Transverse colon (tissue), 4 donors: Measurements from ENCODE around the gene MADD. TPM values are rescaled to one million over a fixed set of nuclear protein-coding genes. Genes with fewer than 3 reads are reported as not detected.

ENCODE experiments used
- DNase-seq: peaks from one replicate; pipeline ENCODE4 v3.0.0-alpha.2; 2019
- H3K27ac ChIP-seq, 4 donors: fragments of 200-600 bp; sonication (generic); 2 replicates each; pipeline ENCODE4 v1.5.1; 2016 to 2018; ENCODE audit warnings: inconsistent platforms in 4 of 4
- H3K27me3 ChIP-seq: fragments of 200-600 bp; sonication (generic); 2 replicates; pipeline ENCODE4 v1.5.1; 2017; ENCODE audit warnings: inconsistent platforms
- H3K36me3 ChIP-seq, 4 donors: fragments of 200-600 bp; sonication (generic); 2 replicates each; pipeline ENCODE4 v1.5.1; 2017 to 2019; ENCODE audit warnings: inconsistent platforms in 4 of 4
- H3K4me1 ChIP-seq, 4 donors: fragments of 200-600 bp; sonication (generic); 2 replicates each; pipeline ENCODE4 v1.5.1; 2017 to 2020; ENCODE audit warnings: inconsistent platforms in 4 of 4
- H3K4me3 ChIP-seq, 4 donors: fragments of 200-600 bp; sonication (generic); 1 replicate in 1 of 4; 2 replicates in 3 of 4; pipeline versions ENCODE4 v1.5.1 to v1.6.1; 2017 to 2019; ENCODE audit warnings: inconsistent platforms in 4 of 4
- H3K9me3 ChIP-seq, 2 donors: fragments of 200-600 bp; sonication (generic); 2 replicates each; pipeline ENCODE4 v1.5.1; 2017 to 2019; ENCODE audit warnings: inconsistent platforms in 2 of 2
- EP300 ChIP-seq: sonication (generic); formaldehyde crosslinking; IDR thresholded peaks from one replicate; pipeline ENCODE4 v1.6.1; 2017; ENCODE audit warnings: antibody characterized with exemption, low read depth
- POLR2A ChIP-seq: fragments of 450-650 bp; IDR thresholded peaks from one replicate; pipeline ENCODE4 v1.6.1; 2016; ENCODE audit warnings: antibody characterized with exemption, mild to moderate bottlenecking, moderate library complexity
- POLR2AphosphoS5 ChIP-seq, 3 donors: sonication (generic); formaldehyde crosslinking; IDR thresholded peaks; one replicate each; pipeline ENCODE4 v1.6.1; 2016; ENCODE audit warnings: antibody characterized with exemption in 3 of 3
- WGBS, 2 donors: methylation state at CpG; one replicate each; pipeline ENCODE4 v1.1.5; 2018; ENCODE audit warnings: low coverage in 1 of 2; 5-methylcytosine and 5-hydroxymethylcytosine counted together
- in situ Hi-C, 4 donors: fragments of 200-750 bp; cut with MboI; loops; one replicate each; pipeline versions ENCODE4 v1.15.0 to v1.15.1; 2017; ENCODE audit warnings: low sequenced_read_pairs in 3 of 4, low pct_ligation_motif_present in 1 of 4, low pct_unique_long_range_greater_than_20kb in 1 of 4
- intact Hi-C: fragments of 100-400 bp; cut with DNase I; formaldehyde crosslinking; loops from one replicate; pipeline ENCODE4 v1.15.1; 2023; ENCODE audit warnings: low total_unique reads
- total RNA-seq, 4 donors: library from RNA; depleted of rRNA; stranded (reverse); fragments of >200 nt; gene quantifications; one replicate each; pipeline ENCODE4 v1.1.0, GENCODE V29; 2016
- TF ChIP-seq, protein P1 (sequence below), 5 experiments: fragments of 200-600 bp in 3 of 5; fragments of 450-650 bp in 2 of 5; sonication (generic) in 3 of 5; IDR thresholded peaks; 1 replicate in 2 of 5; 2 replicates in 3 of 5; pipeline ENCODE4 v1.5.1; 2016 to 2017; ENCODE audit warnings: antibody characterized with exemption in 5 of 5, inconsistent platforms in 3 of 5, mild to moderate bottlenecking in 2 of 5, moderate library complexity in 1 of 5

Gene MADD
- total RNA-seq, 4 donors from 2014 or later: 64.3 to 285 (median 71.8) TPM

DNA sequence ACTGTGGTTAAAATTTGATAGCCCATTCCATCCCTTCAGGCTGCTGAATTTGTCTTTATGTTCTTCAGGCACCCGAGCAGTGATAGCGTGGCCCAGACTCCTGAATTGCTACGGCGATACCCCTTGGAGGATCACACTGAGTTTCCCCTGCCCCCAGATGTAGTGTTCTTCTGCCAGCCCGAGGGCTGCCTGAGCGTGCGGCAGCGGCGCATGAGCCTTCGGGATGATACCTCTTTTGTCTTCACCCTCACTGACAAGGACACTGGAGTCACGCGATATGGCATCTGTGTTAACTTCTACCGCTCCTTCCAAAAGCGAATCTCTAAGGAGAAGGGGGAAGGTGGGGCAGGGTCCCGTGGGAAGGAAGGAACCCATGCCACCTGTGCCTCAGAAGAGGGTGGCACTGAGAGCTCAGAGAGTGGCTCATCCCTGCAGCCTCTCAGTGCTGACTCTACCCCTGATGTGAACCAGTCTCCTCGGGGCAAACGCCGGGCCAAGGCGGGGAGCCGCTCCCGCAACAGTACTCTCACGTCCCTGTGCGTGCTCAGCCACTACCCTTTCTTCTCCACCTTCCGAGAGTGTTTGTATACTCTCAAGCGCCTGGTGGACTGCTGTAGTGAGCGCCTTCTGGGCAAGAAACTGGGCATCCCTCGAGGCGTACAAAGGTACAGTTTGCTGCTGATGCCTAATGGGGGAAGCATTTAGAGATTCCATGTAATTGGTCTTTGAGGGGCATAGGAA, 4.7 kb downstream of the MADD start:
- H3K9me3 ChIP-seq: no peaks in the 10 kb centered on the region
- H3K36me3 ChIP-seq: peaks cover 0 to 53% (median 27%) of the 10 kb centered on the region in 4 donors
- H3K27me3 ChIP-seq: no peaks in the 10 kb centered on the region
- WGBS, 2 donors: 97% methylated on average over 28 of the region's 28 CpGs; no CpG with 5 or more reads in 1 of the 2 donors
- in situ Hi-C loops: loop anchor here in 1 of 4 donors (25.0 kb wide), 1 partner anchor 463 kb away; no protein-coding TSS in a partner anchor
- no peak for DNase-seq
- TF ChIP-seq POLR2AphosphoS5 (IDR thresholded peaks at IDR 0.05): no peak
- TF ChIP-seq, protein P1, sequence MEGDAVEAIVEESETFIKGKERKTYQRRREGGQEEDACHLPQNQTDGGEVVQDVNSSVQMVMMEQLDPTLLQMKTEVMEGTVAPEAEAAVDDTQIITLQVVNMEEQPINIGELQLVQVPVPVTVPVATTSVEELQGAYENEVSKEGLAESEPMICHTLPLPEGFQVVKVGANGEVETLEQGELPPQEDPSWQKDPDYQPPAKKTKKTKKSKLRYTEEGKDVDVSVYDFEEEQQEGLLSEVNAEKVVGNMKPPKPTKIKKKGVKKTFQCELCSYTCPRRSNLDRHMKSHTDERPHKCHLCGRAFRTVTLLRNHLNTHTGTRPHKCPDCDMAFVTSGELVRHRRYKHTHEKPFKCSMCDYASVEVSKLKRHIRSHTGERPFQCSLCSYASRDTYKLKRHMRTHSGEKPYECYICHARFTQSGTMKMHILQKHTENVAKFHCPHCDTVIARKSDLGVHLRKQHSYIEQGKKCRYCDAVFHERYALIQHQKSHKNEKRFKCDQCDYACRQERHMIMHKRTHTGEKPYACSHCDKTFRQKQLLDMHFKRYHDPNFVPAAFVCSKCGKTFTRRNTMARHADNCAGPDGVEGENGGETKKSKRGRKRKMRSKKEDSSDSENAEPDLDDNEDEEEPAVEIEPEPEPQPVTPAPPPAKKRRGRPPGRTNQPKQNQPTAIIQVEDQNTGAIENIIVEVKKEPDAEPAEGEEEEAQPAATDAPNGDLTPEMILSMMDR (IDR thresholded peaks at IDR 0.05): no peak
- no peak for TF ChIP-seq EP300
- TF ChIP-seq POLR2A: no peak
- peaks cover 18 to 26% (median 22%) of the 10 kb centered on the region in 4 donors for H3K4me1 ChIP-seq
- H3K4me3 ChIP-seq: no peak overlapping the region
- no peak overlapping the region for H3K27ac ChIP-seq
- intact Hi-C loops: loop anchor here (10.0 kb wide), 1 partner anchor 70 kb away; no protein-coding TSS in a partner anchor

DNA sequence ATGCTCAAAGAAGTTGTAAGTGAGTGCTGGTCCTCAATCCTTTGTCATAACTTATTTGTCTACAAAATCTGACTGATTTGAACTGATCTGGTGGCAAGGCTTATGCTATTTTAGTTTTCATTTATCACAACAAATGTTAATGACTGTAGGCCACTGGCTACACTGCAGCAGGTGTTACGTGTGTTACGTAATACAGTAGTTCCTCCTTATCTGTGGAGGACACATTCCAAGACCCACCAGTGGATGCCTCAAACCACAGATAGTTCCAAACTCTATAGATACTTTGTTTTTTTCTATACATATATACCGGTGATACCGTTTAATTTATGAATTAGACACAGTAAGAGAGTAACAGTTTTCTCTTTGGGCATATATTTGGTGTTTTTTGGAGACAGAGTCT, 7.0 kb downstream of the MADD start:
- intact Hi-C loops (loop anchor here (10.0 kb wide), 1 partner anchor 68 kb away; no protein-coding TSS in a partner anchor), in situ Hi-C loops (loop anchor here in 1 of 4 donors (25.0 kb wide), 1 partner anchor 460 kb away; no protein-coding TSS in a partner anchor)
- Histone ChIP-seq H3K4me1 (peaks cover 6 to 12% (median 8%) of the 10 kb centered on the region in 4 donors), H3K9me3 (no peaks in the 10 kb centered on the region), H3K4me3 (no peak overlapping the region), H3K27me3 (no peaks in the 10 kb centered on the region), H3K36me3 (peaks cover 0 to 75% (median 35%) of the 10 kb centered on the region in 4 donors), H3K27ac (no peak overlapping the region)
- DNase-seq: no peak
- TF ChIP-seq POLR2AphosphoS5 (IDR thresholded peaks at IDR 0.05): no peak
- TF ChIP-seq, protein P1 (IDR thresholded peaks at IDR 0.05): no peak
- 83 to 92% methylated on average over 2 to 4 of the region's 4 CpGs for WGBS, 2 donors

DNA sequence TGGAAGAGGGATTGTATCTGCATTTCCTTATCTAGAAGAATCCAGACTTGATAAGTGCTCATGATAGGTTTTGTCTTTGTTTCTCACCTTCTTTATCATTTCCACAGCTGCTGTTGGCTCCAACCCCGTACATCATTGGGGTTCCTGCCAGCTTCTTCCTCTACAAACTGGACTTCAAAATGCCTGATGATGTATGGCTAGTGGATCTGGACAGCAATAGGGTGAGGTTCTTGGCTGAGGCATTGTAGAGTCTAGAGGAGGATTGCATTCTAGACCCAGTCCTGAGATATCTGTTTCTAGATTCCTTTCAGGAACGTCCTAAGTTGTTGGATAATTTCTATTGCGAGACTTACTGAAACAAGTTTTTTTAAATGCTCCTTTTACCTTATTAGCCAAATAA, 8.1 kb downstream of the MADD start:
- H3K4me1 ChIP-seq: peaks cover 0 to under 1% (median 0%) of the 10 kb centered on the region in 4 donors
- H3K27ac ChIP-seq: no peak overlapping the region
- H3K27me3 ChIP-seq: no peaks in the 10 kb centered on the region
- no peak overlapping the region for H3K4me3 ChIP-seq
- intact Hi-C loops: loop anchor here (10.0 kb wide), 1 partner anchor 67 kb away; no protein-coding TSS in a partner anchor
- peaks cover 0 to 87% (median 41%) of the 10 kb centered on the region in 4 donors for H3K36me3 ChIP-seq
- no peak for DNase-seq
- no peaks in the 10 kb centered on the region for H3K9me3 ChIP-seq
- WGBS, 2 donors: 80 to 91% methylated on average over 1 to 3 of the region's 3 CpGs
- no peak for TF ChIP-seq POLR2A
- TF ChIP-seq, protein P1 (IDR thresholded peaks at IDR 0.05): no peak
- in situ Hi-C loops: loop anchor here in 1 of 4 donors (25.0 kb wide), 1 partner anchor 459 kb away; no protein-coding TSS in a partner anchor

DNA sequence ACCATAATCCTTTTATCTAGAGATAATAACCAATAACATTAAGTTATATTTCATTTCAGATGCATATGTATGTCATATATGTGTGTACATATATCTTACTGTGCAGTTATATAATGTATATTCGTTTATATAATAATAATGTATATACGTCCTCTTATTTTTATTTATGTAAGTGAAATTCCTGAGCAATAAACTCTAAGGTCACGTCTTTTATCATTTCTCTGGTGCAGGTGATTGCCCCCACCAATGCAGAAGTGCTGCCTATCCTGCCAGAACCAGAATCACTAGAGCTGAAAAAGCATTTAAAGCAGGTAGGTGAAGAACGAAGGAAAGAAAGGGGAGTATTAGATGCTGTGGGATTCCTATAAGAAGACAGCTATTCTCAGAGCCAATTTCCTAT, 8.8 kb downstream of the MADD start:
- TF ChIP-seq POLR2A (no peak), EP300 (no peak), POLR2AphosphoS5 (IDR thresholded peaks at IDR 0.05) (no peak)
- TF ChIP-seq, protein P1 (IDR thresholded peaks at IDR 0.05): no peak
- WGBS, 2 donors: 78 to 89% methylated on average over 4 of the region's 4 CpGs
- Histone ChIP-seq H3K36me3 (peaks cover 0 to 94% (median 44%) of the 10 kb centered on the region in 4 donors), H3K4me3 (no peak overlapping the region), H3K27ac (no peak overlapping the region), H3K9me3 (no peaks in the 10 kb centered on the region), H3K27me3 (no peaks in the 10 kb centered on the region), H3K4me1 (no peaks in the 10 kb centered on the region)
- DNase-seq: no peak
- in situ Hi-C loops: loop anchor here in 1 of 4 donors (25.0 kb wide), 1 partner anchor 459 kb away; no protein-coding TSS in a partner anchor
- intact Hi-C loops: loop anchor here (10.0 kb wide), 1 partner anchor 66 kb away; no protein-coding TSS in a partner anchor
